Measurements from ENCODE around the gene OSBPL6.
"Not testable (repeated sequence)": the region's sequence is repeated elsewhere in the genome, so short reads cannot be mapped to it uniquely, and the experiment has no call there.

The OSBPL6 gene

DNA sequence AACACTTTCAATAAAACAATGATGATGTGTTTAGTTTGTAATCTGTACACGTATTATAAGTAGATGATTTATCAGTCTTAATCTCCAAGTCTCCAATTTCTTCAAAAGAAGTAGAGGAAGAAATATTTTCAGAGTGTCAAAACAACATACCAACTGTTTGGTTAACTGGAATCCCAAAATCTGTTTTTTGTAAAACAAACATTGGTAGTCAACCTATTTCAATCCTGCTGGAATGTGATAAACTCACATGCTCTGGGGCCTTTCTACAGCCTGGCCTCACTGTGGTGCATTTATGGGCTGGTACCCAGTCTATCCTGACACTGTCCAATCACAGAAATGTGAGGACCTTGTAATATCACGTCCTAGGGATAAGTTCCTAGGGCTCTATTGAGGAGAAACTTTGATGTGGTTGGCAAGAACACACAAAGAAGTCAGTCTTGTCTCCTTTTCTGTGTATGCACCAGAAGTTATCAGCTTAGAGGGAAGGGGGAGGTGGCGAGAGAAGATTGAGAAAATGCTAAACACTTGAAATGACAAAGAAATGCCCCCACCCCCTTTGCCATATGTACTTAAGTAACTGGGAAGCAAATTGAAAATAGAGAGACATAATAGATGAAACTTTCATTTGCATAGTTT is 209.5 kb downstream of the OSBPL6 start:
- no peak for DNase-seq (ENCODE audit: low read depth)

DNA sequence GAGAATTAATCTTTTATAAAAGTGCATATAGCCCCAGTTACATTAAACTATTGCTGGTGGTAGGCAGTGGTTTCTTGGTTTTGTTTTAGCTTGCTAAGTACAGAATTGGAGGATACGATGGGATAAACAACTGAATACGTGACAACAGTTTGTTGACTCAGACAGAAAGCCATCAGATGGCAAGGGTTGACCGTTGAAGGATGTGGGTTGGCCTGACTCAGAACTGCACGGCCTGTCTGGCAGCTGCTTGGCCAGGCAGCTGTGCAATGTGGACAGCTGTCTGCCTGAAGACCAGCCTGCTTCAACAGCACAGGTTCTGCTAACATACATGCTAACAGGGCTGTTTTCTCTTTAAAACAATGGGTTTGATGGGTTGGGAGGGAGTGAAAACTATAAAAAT is 210.1 kb downstream of the OSBPL6 start:
- DNase-seq (ENCODE audit: low read depth) = no peak

GRCh38 chr2:178409261-178409660 is 214.9 kb downstream of the OSBPL6 start:
- DNase-seq (ENCODE audit: low read depth) = no peak

- no peak for DNase-seq (ENCODE audit: low read depth)
These were observed 217.7 kb downstream of the OSBPL6 start for GRCh38 chr2:178412047-178412446.

DNA sequence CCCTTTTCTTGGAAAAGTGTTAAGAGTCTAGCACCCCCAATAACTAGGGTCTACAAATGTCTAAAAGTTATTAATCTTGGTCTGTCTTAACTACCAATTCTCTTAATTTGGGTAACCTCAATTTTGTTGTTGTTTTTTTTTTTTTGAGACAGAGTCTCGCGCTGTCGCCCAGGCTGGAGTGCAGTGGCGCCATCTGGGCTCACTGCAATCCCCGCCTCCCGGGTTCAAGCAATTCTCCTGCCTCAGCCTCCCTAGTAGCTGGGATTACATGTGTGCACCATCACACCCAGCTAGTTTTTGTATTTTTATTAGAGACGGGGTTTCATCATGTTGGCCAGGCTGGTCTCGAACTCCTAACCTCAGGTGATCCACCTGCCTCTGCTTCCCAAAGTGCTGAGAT is 218.1 kb downstream of the OSBPL6 start:
- not testable (repeated sequence) for DNase-seq (ENCODE audit: low read depth)

DNA sequence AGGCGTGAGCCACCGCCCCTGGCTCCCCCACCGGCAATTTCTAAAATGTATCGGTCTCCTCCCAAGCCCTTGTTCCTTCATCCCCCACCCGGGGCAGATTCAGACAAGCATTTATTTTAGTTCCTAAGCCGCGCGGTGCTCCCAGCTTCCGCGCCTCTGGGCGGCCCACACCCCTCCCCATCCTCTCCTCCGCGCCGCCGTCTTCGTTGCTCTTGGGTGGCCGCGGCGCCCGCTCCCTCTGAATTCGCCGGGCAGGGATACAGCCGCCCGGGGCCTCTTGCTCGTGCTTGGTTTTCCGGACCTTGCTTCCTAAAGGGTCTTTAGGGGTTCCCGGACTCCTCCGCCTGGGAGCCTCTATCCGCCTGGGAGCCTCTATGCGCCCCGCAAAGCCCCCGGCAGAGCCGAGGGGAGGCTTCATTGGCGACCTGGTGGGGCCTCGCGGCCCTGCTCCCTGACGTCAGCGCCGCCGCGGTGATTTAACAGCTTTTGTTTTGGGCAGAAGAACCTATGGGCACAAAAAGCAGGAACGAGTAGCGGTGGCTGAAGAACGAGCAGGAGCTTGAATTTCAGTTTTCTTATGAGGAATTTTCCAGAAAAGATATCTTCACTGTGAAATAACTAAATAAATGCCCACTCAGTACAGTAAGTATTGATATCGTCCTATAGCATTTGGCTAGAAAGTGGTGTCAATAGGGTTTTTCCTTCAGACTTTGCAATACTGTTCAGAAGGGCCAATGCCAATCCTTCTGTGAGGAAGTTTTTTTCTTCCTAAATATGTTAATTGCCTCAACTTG is 219.4 kb downstream of the OSBPL6 start:
- DNase-seq (ENCODE audit: low read depth) = peak; percentile 45

DNA sequence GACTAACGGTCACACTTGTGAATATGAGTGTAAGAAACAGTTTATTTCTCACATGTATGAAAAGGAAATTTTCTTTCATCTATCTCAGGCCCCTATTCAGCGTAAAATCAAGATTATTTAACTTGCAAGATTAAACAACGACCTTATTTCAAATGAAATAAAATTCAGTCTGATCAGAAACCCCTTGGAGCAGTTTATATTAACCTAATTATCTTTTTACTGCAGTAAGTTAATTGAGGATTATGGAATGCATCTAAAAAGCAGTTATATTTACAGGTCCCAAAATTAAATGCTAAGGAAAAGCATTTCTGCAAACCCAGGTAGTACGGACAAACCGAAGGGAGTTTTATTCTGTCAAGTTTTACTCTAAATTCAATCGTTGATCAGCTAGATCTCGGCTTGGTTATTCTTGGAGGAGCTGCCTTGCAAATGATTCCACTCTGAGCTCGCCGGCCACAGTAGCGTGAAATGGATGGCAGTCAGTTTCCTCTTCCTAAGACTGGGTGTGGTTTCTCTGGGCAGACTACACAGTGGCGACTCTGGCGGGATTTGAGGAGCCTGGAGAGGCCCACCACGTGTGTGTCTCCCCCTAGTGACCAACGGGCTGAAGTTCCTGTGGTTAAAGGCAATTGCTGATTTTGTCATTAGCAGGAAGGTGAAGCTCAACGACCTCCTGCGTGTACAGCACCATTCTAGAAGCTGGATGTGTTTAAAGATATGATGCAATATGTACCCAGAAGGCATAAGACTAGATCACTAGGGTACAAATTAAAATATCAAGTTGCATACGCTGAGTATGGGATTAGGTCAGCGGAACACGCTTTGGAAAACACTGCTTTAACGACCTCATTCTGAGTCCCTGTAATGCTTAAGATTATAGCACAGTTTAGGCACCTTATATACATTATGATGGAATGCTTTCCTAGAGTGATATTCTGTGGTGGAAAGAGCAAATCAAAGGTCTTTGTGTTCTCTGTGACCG is 220.2 kb downstream of the OSBPL6 start:
- DNase-seq (ENCODE audit: low read depth) = peak; percentile 47

- DNase-seq (ENCODE audit: low read depth) = no peak
These were observed 221.7 kb downstream of the OSBPL6 start for GRCh38 chr2:178415979-178416378.

- DNase-seq (ENCODE audit: low read depth) = no peak
These were observed 223.6 kb downstream of the OSBPL6 start for GRCh38 chr2:178417916-178418315.

- no peak for DNase-seq (ENCODE audit: low read depth)
These were observed 224.1 kb downstream of the OSBPL6 start for GRCh38 chr2:178418426-178418825.

- DNase-seq (ENCODE audit: low read depth) = no peak
These were observed 224.8 kb downstream of the OSBPL6 start for GRCh38 chr2:178419123-178419522.

DNA sequence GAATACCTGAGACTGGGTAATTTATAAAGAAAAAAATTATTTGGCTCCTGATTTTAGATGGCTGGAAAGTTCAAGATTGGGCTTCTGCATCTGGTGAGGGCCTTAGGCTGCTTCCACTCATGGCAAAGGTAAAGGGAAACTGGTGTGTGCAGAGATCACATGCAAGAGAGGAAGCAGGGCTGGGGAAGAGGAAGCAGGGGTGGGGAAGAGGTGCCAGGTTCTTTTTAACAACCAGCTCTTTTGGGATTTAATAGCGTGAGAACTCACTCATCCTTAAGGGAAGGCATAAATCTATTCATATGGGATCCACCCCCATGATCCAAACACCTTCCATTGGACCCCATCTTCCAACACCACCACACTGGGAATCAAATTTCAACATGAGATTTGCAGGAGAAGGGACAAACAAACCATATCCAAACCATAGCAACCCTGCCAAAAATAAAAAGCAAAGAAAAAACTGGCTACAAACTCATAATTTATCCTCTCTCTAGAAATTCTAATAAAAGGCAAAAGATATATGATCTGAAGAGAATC is 226.2 kb downstream of the OSBPL6 start:
- DNase-seq (ENCODE audit: low read depth) = no peak

DNA sequence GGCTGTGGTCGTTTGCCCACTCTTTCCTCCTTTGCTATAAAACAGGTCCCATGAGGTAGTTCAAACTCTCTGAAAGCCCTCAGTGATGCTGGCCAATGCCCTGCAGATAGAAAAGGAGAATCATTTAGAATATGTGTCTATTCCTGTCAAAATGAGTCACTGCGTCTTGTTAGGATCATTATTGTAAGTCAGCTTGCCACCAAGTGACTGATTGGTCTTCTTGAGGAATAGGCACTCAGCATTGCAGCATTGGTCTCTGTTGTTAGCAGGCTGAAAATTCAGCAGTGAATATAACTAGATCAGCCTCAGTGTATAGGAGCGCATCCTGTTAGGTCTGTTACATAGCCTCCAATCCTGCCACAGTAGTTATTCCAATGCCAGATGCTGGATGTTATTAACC is 227.8 kb downstream of the OSBPL6 start:
- no peak for DNase-seq (ENCODE audit: low read depth)

DNA sequence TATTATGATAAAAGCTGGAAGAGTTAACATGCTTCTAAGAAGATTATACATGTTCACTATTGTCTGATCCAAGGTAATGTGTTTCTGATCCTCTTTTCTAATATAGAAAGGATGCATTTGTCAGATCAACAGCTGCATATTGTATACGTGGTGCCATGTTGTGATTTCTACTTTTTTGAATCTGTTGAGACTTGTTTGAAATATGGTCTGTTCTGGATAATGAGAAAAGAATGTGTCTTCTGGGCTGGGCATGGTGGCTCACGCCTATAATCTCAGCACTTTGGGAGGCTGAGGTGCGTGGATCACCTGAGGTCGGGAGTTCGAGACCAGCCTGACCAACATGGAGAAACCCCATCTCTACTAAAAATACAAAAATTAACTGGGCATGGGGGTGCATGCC is 229.4 kb downstream of the OSBPL6 start:
- DNase-seq (ENCODE audit: low read depth) = not testable (repeated sequence)

- no peak for DNase-seq (ENCODE audit: low read depth)
These were observed 231.0 kb downstream of the OSBPL6 start for GRCh38 chr2:178425255-178425827.

- no peak for DNase-seq (ENCODE audit: low read depth)
These were observed 232.1 kb downstream of the OSBPL6 start for GRCh38 chr2:178426388-178426787.

- no peak for DNase-seq (ENCODE audit: low read depth)
These were observed 233.1 kb downstream of the OSBPL6 start for GRCh38 chr2:178427458-178427857.

- no peak for DNase-seq (ENCODE audit: low read depth)
These were observed 234.1 kb downstream of the OSBPL6 start for GRCh38 chr2:178428396-178428806.

DNA sequence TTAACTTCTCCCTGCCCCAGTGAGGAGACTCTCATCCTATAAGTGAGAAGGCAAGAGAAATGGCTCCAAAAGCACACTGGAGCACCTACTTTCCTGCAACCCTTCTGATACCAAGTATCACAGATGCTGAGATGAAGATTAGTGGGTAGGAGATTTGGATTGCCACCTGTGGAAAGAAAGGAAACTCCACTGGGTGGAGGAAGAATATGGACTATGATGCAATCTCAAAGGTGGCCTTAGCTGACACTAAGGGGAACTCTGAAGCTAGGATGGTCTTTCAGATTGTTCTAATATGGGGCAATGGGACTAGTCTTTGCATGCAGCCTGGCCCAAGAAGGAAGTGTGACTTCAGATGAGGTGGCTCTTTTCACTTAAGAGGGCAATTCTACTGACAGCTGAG is 235.0 kb downstream of the OSBPL6 start:
- no peak for DNase-seq (ENCODE audit: low read depth)

DNA sequence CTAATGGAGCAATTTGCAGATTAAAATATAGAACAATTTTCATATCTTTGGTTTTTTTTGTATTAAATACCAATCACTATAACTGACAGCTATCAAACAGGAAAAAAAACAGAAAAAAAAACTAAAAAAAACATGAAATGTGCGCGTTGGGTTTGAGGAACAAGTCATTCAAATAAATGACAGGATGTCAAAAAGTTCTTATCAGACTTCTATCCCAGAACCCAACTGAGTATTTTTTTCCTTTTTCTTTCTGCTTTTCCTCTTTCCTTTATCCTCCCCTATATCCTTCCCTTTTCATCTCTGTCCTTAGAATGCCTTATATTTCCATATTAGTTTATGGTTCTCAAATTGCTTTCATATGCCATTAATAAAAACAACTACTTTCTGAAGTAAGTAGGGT is 242.3 kb downstream of the OSBPL6 start:
- no peak for DNase-seq (ENCODE audit: low read depth)

DNA sequence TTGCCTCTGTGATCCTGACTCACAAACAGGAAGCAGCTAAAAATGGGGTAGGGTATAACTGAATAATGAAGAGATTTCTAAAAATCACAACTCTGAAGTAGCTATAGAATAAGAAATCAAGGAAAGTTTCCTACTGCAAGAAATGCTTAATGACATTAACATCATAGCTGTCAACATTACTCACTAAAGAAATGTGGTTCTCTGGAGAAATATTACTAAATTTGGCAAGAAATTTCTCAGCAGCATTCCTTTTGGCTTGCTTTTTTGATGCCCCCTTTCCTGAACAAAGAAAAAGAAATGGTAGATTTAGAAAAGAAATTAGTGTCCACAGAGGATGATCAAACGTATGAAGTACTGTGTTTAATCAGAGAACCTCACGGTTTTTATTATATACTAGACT is 247.1 kb downstream of the OSBPL6 start:
- DNase-seq (ENCODE audit: low read depth) = no peak
